A549 (cell line): Measurements from ENCODE around the gene LAMC1. TPM values are rescaled to one million over a fixed set of nuclear protein-coding genes. Genes with fewer than 3 reads are reported as not detected.

Source experiments
- ATAC-seq, 2 experiments: fragments of 200-7000 bp in 1 of 2; fragments of >200 bp in 1 of 2; cut with Nextera tagmentation in 1 of 2; cut with Tn5 transposase in 1 of 2; 3 replicates each; pipeline versions ENCODE4 v1.8.0 to v1.9.1; 2018 to 2020; ENCODE audit warnings: mild to moderate bottlenecking in 1 of 2, moderate library complexity in 1 of 2
- CTCF ChIA-PET: fragments of 300-600 bp; sonication (Branson Sonifier 250); formaldehyde crosslinking; extraction: SDS; loops from one replicate; lab custom pipeline; 2021; ENCODE audit warnings: antibody characterized with exemption, inconsistent platforms; lab: Yijun Ruan, JAX
- POLR2A ChIA-PET: fragments of 350-600 bp; formaldehyde crosslinking; extraction: SDS; loops from one replicate; lab custom pipeline; 2021; ENCODE audit warnings: antibody characterized with exemption, inconsistent platforms; lab: Yijun Ruan, JAX
- DNase-seq, 2 experiments: peaks; one replicate each; pipeline versions ENCODE4 v3.0.0 to v3.0.0-alpha.2; 2011 to 2016; ENCODE audit warnings: low read depth in 1 of 2, low spot score in 1 of 2
- FAIRE-seq: peaks from 2 replicates; lab custom pipeline; 2011; peaks lifted over from hg19 to GRCh38; lab: Jason Lieb, UNC
- H3K27ac ChIP-seq, 2 experiments: fragments of >200 bp; sonication (Bioruptor Twin); formaldehyde crosslinking; 3 replicates each; pipeline ENCODE4 v1.5.1; 2016 to 2017
- H3K4me1 ChIP-seq: fragments of >200 bp; sonication (Bioruptor Twin); formaldehyde crosslinking; 3 replicates; pipeline ENCODE4 v1.6.1; 2016
- H3K4me2 ChIP-seq: fragments of >200 bp; sonication (Bioruptor Twin); formaldehyde crosslinking; 3 replicates; pipeline ENCODE4 v1.6.1; 2016
- H3K4me3 ChIP-seq: fragments of >200 bp; sonication (Bioruptor Twin); formaldehyde crosslinking; 3 replicates; pipeline ENCODE4 v1.5.1; 2016
- H3K9me3 ChIP-seq: fragments of >200 bp; sonication (Bioruptor Twin); formaldehyde crosslinking; 3 replicates; pipeline ENCODE4 v1.6.1; 2016
- CBX8 ChIP-seq: fragments of 200-600 bp; sonication (generic); IDR thresholded peaks from 2 replicates; pipeline ENCODE4 v1.6.1; 2016
- CHD2 ChIP-seq: fragments of 150-350 bp; IDR thresholded peaks from 2 replicates; pipeline ENCODE4 v1.6.1; 2014; ENCODE audit warnings: low read length; ENCODE audit not compliant: partially characterized antibody
- EP300 ChIP-seq, 2 experiments: fragments of >200 bp; sonication (Bioruptor Twin); formaldehyde crosslinking; IDR thresholded peaks; 2 replicates in 1 of 2; 3 replicates in 1 of 2; pipeline ENCODE4 v1.6.1; 2016 to 2017
- FOXS1 ChIP-seq: fragments of 250-450 bp; sonication (Bioruptor Pico); IDR thresholded peaks from 2 replicates; pipeline ENCODE4 v1.5.0; 2020; ENCODE audit warnings: mild to moderate bottlenecking, moderate library complexity
- HOXA7 ChIP-seq: fragments of 250-450 bp; sonication (Bioruptor Pico); IDR thresholded peaks from 2 replicates; pipeline ENCODE4 v1.5.0; 2020; ENCODE audit warnings: mild to moderate bottlenecking, moderate library complexity
- JUNB ChIP-seq: fragments of >200 bp; sonication (Bioruptor Twin); formaldehyde crosslinking; IDR thresholded peaks from 2 replicates; pipeline ENCODE4 v1.6.1; 2016
- KDM5A ChIP-seq: fragments of 200-600 bp; sonication (generic); IDR thresholded peaks from 2 replicates; pipeline ENCODE4 v1.6.1; 2016; ENCODE audit warnings: antibody characterized with exemption, mild to moderate bottlenecking
- MYC ChIP-seq: IDR thresholded peaks from 2 replicates; pipeline ENCODE4 v1.6.1; 2012; ENCODE audit warnings: mild to moderate bottlenecking, inconsistent platforms, low read length, improper control_type of control experiment, borderline replicate concordance
- NR3C1 ChIP-seq: fragments of >200 bp; sonication (Bioruptor Twin); formaldehyde crosslinking; IDR thresholded peaks from 3 replicates; pipeline ENCODE4 v1.6.1; 2017
- PHF8 ChIP-seq: fragments of 200-600 bp; sonication (generic); IDR thresholded peaks from 2 replicates; pipeline ENCODE4 v1.6.1; 2016; ENCODE audit warnings: low read depth, mild to moderate bottlenecking, antibody characterized with exemption, moderate library complexity, borderline replicate concordance
- POLR2A ChIP-seq: IDR thresholded peaks from 2 replicates; pipeline ENCODE4 v1.6.1; 2012; ENCODE audit warnings: mild to moderate bottlenecking, low read length
- RARB ChIP-seq: fragments of 250-450 bp; sonication (Bioruptor Pico); IDR thresholded peaks from 2 replicates; pipeline ENCODE4 v1.8.0; 2021; ENCODE audit warnings: mild to moderate bottlenecking, moderate library complexity
- RFX5 ChIP-seq: fragments of 450-650 bp; IDR thresholded peaks from 2 replicates; pipeline ENCODE4 v1.7.1; 2014; ENCODE audit warnings: antibody characterized with exemption, mild to moderate bottlenecking, moderate library complexity
- SREBF2 ChIP-seq: fragments of 450-650 bp; IDR thresholded peaks from 2 replicates; pipeline ENCODE4 v1.6.1; 2014; ENCODE audit warnings: mild to moderate bottlenecking, moderate library complexity
- WGBS: methylation state at CpG from one replicate; pipeline ENCODE4 v1.1.6; 2017; ENCODE audit errors: missing lambda C conversion rate; 5-methylcytosine and 5-hydroxymethylcytosine counted together
- polyA plus RNA-seq, 4 experiments: library from polyadenylated mRNA; depleted of rRNA in 3 of 4; stranded (reverse); fragments of >200 nt; fragmentation: RNase III in 1 of 4; extraction: RNeasy Plus Mini Kit Qiagen cat#74134 plus additional on column Dnase treatment in 1 of 4; gene quantifications; 2 replicates in 3 of 4; 3 replicates in 1 of 4; pipeline ENCODE4 v1.2.3, GENCODE V29; 2011 to 2017
- TF ChIP-seq, protein P1 (sequence below): fragments of 150-350 bp; IDR thresholded peaks from 2 replicates; pipeline ENCODE4 v1.6.1; 2014; ENCODE audit warnings: low read depth, mild to moderate bottlenecking, low read length
- TF ChIP-seq, protein P2 (sequence below): fragments of 200-600 bp; sonication (generic); IDR thresholded peaks from 2 replicates; pipeline ENCODE4 v1.6.1; 2016; ENCODE audit warnings: antibody characterized with exemption, mild to moderate bottlenecking, moderate library complexity
- TF ChIP-seq, protein P3 (sequence below): fragments of >200 bp; sonication (Bioruptor Twin); formaldehyde crosslinking; IDR thresholded peaks from 3 replicates; pipeline ENCODE4 v1.5.1; 2016
- TF ChIP-seq, protein P4 (sequence below): fragments of 250-450 bp; sonication (Bioruptor Pico); IDR thresholded peaks from 2 replicates; pipeline ENCODE4 v1.5.0; 2020; ENCODE audit warnings: low read depth, mild to moderate bottlenecking, moderate library complexity
- TF ChIP-seq, protein P5 (sequence below): IDR thresholded peaks from 2 replicates; pipeline ENCODE4 v1.6.1; 2012
- TF ChIP-seq, protein P6 (sequence below): IDR thresholded peaks from 2 replicates; pipeline ENCODE4 v1.6.1; 2012

Gene LAMC1
- polyA plus RNA-seq, 2 of the 4 experiments (the other 2 are of a cell fraction), result 93.7 to 152 TPM

DNA sequence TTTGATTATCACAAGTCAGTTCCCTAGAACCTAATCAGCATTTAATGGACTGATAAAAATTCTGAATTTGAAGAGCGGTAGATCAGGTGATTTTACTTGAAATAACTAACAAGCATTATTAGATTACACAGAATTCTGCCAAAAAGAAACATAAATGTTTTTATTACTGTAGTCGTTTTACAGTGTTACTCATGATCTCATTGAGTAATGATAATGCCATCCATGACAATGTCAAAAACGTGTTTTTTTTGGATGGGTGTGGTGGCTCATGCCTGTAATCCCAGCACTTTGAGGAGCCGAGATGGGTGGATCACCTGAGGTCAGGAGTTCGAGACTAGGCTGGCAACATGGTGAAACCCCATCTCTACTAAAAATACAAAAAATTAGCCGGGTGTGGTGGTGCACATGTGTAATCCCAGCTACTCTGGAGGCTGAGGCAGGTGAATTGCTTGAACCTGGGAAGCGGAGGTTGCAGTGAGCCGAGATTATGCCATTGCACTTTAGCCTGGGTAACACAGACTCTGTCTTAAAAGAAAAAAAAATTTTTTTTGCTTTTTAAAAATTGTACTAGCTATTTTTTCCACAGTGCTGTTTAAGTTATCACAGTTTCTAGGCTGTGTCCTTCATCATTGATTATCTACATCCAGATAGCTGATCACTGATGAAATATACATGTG is 56.6 kb downstream of the LAMC1 start:
- no peak for DNase-seq
- ATAC-seq, result peak in 1 of 2 experiments; percentile 19; a peak in 2 of 6 replicates
- Histone ChIP-seq H3K4me3 (no peak overlapping the region), H3K4me2 (peak overlapping the region; percentile 60), H3K4me1 (peaks cover 50% of the 10 kb centered on the region), H3K9me3 (no peaks in the 10 kb centered on the region), H3K27ac (peak overlapping the region; percentile 25 to 60; a peak in 4 of 6 replicates)
- WGBS, result 59% methylated on average over 8 of the region's 8 CpGs
- CTCF ChIA-PET, result interaction anchor here (0.8 to 1.4 kb wide), 5 partner anchors 14 to 415 kb away, joined by 3 to 5 read pairs (median 3); no protein-coding TSS in a partner anchor
- POLR2A ChIA-PET, result interaction anchor here (1.2 kb wide), 1 partner anchor 195 kb away, joined by 3 read pairs; no protein-coding TSS in a partner anchor
- FAIRE-seq, result no peak
- TF ChIP-seq KDM5A, result no peak
- no peak for TF ChIP-seq RARB (CRISPR knock-in tag)
- no peak for TF ChIP-seq MYC
- TF ChIP-seq PHF8, result no peak
- TF ChIP-seq, protein P1, sequence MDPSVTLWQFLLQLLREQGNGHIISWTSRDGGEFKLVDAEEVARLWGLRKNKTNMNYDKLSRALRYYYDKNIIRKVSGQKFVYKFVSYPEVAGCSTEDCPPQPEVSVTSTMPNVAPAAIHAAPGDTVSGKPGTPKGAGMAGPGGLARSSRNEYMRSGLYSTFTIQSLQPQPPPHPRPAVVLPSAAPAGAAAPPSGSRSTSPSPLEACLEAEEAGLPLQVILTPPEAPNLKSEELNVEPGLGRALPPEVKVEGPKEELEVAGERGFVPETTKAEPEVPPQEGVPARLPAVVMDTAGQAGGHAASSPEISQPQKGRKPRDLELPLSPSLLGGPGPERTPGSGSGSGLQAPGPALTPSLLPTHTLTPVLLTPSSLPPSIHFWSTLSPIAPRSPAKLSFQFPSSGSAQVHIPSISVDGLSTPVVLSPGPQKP, result no peak
- TF ChIP-seq NR3C1, result no peak
- no peak for TF ChIP-seq HOXA7
- no peak for TF ChIP-seq RFX5
- TF ChIP-seq JUNB, result no peak
- no peak for TF ChIP-seq SREBF2
- TF ChIP-seq FOXS1 (CRISPR knock-in tag), result no peak
- no peak for TF ChIP-seq CHD2
- no peak for TF ChIP-seq CBX8
- no peak for TF ChIP-seq POLR2A
- TF ChIP-seq, protein P2, sequence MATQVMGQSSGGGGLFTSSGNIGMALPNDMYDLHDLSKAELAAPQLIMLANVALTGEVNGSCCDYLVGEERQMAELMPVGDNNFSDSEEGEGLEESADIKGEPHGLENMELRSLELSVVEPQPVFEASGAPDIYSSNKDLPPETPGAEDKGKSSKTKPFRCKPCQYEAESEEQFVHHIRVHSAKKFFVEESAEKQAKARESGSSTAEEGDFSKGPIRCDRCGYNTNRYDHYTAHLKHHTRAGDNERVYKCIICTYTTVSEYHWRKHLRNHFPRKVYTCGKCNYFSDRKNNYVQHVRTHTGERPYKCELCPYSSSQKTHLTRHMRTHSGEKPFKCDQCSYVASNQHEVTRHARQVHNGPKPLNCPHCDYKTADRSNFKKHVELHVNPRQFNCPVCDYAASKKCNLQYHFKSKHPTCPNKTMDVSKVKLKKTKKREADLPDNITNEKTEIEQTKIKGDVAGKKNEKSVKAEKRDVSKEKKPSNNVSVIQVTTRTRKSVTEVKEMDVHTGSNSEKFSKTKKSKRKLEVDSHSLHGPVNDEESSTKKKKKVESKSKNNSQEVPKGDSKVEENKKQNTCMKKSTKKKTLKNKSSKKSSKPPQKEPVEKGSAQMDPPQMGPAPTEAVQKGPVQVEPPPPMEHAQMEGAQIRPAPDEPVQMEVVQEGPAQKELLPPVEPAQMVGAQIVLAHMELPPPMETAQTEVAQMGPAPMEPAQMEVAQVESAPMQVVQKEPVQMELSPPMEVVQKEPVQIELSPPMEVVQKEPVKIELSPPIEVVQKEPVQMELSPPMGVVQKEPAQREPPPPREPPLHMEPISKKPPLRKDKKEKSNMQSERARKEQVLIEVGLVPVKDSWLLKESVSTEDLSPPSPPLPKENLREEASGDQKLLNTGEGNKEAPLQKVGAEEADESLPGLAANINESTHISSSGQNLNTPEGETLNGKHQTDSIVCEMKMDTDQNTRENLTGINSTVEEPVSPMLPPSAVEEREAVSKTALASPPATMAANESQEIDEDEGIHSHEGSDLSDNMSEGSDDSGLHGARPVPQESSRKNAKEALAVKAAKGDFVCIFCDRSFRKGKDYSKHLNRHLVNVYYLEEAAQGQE, result no peak
- TF ChIP-seq, protein P3, sequence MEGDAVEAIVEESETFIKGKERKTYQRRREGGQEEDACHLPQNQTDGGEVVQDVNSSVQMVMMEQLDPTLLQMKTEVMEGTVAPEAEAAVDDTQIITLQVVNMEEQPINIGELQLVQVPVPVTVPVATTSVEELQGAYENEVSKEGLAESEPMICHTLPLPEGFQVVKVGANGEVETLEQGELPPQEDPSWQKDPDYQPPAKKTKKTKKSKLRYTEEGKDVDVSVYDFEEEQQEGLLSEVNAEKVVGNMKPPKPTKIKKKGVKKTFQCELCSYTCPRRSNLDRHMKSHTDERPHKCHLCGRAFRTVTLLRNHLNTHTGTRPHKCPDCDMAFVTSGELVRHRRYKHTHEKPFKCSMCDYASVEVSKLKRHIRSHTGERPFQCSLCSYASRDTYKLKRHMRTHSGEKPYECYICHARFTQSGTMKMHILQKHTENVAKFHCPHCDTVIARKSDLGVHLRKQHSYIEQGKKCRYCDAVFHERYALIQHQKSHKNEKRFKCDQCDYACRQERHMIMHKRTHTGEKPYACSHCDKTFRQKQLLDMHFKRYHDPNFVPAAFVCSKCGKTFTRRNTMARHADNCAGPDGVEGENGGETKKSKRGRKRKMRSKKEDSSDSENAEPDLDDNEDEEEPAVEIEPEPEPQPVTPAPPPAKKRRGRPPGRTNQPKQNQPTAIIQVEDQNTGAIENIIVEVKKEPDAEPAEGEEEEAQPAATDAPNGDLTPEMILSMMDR, result no peak
- TF ChIP-seq, protein P4, sequence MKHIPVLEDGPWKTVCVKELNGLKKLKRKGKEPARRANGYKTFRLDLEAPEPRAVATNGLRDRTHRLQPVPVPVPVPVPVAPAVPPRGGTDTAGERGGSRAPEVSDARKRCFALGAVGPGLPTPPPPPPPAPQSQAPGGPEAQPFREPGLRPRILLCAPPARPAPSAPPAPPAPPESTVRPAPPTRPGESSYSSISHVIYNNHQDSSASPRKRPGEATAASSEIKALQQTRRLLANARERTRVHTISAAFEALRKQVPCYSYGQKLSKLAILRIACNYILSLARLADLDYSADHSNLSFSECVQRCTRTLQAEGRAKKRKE (CRISPR knock-in tag), result no peak
- TF ChIP-seq, protein P5, sequence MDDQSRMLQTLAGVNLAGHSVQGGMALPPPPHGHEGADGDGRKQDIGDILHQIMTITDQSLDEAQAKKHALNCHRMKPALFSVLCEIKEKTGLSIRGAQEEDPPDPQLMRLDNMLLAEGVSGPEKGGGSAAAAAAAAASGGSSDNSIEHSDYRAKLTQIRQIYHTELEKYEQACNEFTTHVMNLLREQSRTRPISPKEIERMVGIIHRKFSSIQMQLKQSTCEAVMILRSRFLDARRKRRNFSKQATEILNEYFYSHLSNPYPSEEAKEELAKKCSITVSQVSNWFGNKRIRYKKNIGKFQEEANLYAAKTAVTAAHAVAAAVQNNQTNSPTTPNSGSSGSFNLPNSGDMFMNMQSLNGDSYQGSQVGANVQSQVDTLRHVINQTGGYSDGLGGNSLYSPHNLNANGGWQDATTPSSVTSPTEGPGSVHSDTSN, result no peak
- TF ChIP-seq, protein P6, sequence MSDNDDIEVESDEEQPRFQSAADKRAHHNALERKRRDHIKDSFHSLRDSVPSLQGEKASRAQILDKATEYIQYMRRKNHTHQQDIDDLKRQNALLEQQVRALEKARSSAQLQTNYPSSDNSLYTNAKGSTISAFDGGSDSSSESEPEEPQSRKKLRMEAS, result no peak
- TF ChIP-seq EP300 (IDR thresholded peaks at IDR 0.05), result no peak
